GM21619 (cell line): Measurements from ENCODE around the gene METTL13.

ENCODE experiments used
- ATAC-seq: cut with Tn5 transposase; IDR thresholded peaks from one replicate; pipeline ENCODE4 v1.9.1; 2021; ENCODE audit not compliant: unreplicated experiment

METTL13 gene

GRCh38 chr1:171801487-171801891 is 20.0 kb downstream of the METTL13 start:
- ATAC-seq: no peak

- no peak for ATAC-seq
Observed at GRCh38 chr1:171802207-171802606, 20.7 kb downstream of the METTL13 start.

- no peak for ATAC-seq
Observed at GRCh38 chr1:171803045-171803444, 21.6 kb downstream of the METTL13 start.

GRCh38 chr1:171803461-171804022 is 22.1 kb downstream of the METTL13 start:
- ATAC-seq: no peak

GRCh38 chr1:171805395-171806115 is 24.1 kb downstream of the METTL13 start:
- peak; percentile 77 for ATAC-seq

GRCh38 chr1:171807556-171807955 is 26.1 kb downstream of the METTL13 start:
- ATAC-seq: no peak

- no peak for ATAC-seq
Observed at GRCh38 chr1:171809834-171810233, 28.4 kb downstream of the METTL13 start.

GRCh38 chr1:171811672-171812071 is 30.2 kb downstream of the METTL13 start:
- ATAC-seq: no peak

- no peak for ATAC-seq
Observed at GRCh38 chr1:171814692-171815091, 33.2 kb downstream of the METTL13 start.

GRCh38 chr1:171816300-171816901 is 34.9 kb downstream of the METTL13 start:
- no peak for ATAC-seq

- ATAC-seq: peak; percentile 84
Observed at GRCh38 chr1:171817511-171818265, 36.2 kb downstream of the METTL13 start.

- ATAC-seq: no peak
Observed at GRCh38 chr1:171819946-171820345, 38.5 kb downstream of the METTL13 start.

- ATAC-seq: no peak
Observed at GRCh38 chr1:171826973-171827372, 45.5 kb downstream of the METTL13 start.

- ATAC-seq: no peak
Observed at GRCh38 chr1:171828794-171829193, 47.3 kb downstream of the METTL13 start.

GRCh38 chr1:171833091-171833825 is 51.8 kb downstream of the METTL13 start:
- ATAC-seq: no peak

- ATAC-seq: no peak
Observed at GRCh38 chr1:171834821-171835220, 53.4 kb downstream of the METTL13 start.

- ATAC-seq: no peak
Observed at GRCh38 chr1:171835891-171836290, 54.4 kb downstream of the METTL13 start.

GRCh38 chr1:171841050-171841910 is 59.8 kb downstream of the METTL13 start, which contains the start of gene DNM3:
Gene DNM3 (plus strand): TSS chr1:171841498. CDS start chr1:171841657, 159 bp downstream.
- peak; percentile 88 for ATAC-seq

GRCh38 chr1:171841931-171842761 is 60.7 kb downstream of the METTL13 start:
- ATAC-seq: no peak
